HG03342 (cell line): ENCODE measurements around the gene EFNA5.
A peak's percentile ranks its signal among the peaks of the same experiment; 100 is the strongest.
"Not testable (repeated sequence)": the region's sequence is repeated elsewhere in the genome, so short reads cannot be mapped to it uniquely, and the experiment has no call there.

Experiments used
- ATAC-seq: cut with Tn5 transposase; IDR thresholded peaks from one replicate; pipeline ENCODE4 v1.9.1; 2021; ENCODE audit warnings: mild to moderate bottlenecking, moderate library complexity; ENCODE audit not compliant: unreplicated experiment

The EFNA5 gene

DNA sequence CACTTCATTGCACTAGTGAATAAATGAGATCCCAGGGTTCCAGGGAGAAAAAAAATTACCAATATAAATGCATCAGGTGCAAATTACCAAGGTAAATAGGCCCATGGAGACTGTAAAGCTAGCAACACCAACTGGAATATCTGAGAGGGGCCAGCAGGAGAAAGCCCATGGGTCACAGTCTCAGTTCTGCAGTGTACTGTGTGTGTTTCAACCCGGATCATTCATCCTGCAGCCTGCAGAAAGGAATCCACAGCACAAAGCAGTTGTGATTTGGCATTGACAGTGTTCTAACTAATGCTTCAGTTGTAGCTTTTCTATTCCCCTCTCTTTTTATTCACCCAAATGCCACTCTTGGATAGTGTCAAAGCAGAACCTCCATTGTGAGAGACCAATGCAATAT lies 171.0 kb downstream of the EFNA5 start:
- no peak for ATAC-seq

DNA sequence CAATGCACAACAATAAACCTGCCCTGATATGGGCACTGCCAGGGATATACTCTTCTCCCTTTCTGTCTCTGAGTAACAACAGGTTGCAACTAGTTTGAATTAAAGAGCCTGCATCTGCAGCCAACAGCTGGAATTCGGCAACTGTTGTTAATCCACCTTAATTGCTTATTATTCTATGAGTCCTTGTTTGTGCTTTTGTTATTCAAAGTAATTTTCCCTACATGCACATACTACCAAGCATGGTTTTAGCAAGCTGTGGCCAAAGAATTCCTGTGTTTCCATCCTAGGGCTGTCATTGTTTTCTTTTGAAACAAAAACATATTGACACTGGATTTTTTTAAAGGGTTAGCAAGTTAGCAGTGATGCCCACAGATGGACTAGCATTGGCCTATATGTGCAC lies 171.5 kb downstream of the EFNA5 start:
- no peak for ATAC-seq

DNA sequence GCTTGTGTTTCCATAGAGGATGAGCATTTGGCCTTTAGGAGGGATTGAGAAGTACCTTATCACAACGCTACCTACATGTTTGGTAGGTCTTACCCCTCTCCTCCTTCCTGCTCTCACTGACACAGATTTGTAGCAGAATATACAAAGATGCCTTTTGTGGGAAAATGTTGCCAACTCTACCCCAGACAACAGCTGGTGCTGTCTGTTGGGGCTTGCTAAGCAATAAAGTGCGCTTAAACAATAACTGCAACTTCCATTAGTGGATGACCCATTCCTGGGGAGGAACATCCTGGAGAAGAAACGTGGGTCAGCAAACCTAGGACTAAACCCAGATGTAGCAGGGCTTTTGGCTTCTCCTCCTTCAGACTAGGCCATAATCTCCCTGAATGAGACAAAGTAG lies 174.3 kb downstream of the EFNA5 start:
- ATAC-seq = no peak

DNA sequence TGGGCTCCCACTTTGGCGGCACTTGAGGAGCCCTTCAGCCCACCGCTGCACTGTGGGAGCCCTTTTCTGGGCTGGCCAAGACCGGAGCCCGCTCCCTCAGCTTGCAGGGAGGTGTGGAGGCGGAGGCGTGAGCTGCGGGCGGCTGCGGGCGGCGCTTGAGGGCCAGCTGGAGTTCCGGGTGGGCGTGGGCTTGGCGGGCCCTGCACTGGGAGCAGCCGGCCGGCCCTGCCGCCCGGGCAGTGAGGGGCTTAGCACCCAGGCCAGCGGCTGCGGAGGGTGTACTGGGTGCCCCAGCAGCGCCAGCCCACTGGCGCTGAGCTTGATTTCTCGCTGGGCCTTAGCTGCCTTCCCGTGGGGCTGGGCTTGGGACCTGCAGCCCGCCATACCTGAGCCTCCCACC lies 176.6 kb downstream of the EFNA5 start:
- not testable (repeated sequence) for ATAC-seq

DNA sequence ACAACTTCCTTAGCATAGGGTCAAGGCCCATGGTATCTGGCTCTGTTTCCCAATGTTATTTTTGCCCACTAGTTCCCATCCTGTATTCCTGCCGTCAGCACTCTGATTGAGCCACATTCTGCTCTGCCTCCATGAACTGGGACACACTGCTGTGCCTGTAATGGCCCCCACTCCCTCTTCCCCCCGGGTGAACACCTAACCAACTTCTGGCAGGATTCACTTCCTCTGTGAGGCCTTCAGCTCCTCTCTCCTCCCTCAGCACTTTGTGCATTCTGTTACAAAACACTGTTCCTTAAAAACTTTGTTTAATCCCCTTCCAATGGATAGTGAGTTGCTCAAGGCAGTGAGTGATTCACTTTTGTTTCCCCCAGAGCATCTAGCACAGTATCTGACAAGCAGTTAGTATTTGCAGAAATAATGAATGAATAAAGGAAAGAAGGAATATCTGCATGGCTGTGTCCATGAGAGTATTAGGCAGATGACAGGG lies 183.6 kb downstream of the EFNA5 start:
- ATAC-seq = no peak

DNA sequence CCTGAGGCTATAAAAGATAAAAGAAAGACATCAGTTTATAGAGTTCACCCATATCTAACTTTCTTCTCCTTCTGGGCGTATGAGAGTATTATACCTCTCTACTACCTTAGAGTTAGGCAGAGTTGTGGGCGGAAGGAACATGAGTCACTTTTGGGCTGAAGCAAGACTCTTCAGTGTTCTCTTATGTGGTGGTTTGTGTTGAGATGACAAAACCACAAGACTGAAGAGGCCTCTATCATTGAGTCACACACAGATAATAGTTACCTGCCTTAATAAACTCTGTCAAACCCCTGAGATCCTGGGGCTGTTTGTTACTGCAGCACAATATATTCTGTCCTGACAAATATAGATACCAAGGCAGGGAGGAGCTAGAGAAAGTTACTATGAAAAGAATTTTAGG lies 184.2 kb downstream of the EFNA5 start:
- peak; percentile 84 for ATAC-seq

DNA sequence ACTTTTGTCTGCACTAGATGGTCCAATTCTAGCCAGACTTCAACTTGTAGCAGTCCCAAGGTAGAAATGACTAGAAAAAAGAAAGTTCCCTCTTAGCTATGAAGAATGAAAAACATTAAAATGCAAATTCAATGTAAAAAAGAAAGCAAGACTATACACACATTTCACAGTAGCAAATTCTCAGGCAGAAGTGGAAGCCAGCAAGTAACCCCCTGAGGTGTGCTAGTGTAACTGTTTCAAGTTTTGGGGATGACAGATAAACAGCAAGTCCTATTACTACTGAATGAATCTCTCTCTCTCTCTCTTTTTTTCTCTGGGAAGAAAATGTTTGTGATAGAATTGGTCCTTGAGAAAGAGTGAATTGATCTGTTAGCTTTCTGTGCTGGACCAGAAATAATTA lies 185.6 kb downstream of the EFNA5 start:
- peak; percentile 66 for ATAC-seq

DNA sequence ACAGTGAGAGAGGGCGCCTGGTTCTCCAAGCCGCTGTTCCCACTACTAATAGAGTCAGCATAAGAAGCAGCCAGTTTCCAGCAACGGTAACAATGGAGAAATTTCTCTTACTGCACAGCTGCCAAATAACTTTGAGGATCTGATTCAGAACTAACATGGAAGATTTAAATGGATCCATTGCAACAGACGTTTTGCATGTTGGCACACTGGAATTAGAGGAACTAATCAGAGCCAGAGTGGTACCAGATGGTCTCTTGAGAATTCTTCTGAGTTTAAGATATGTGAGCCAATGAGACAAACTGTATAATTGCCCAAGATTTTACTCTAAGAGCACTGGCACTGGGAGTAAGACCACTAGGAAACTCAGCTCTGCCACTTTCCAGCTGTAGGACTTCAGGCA lies 186.5 kb downstream of the EFNA5 start:
- ATAC-seq = no peak

DNA sequence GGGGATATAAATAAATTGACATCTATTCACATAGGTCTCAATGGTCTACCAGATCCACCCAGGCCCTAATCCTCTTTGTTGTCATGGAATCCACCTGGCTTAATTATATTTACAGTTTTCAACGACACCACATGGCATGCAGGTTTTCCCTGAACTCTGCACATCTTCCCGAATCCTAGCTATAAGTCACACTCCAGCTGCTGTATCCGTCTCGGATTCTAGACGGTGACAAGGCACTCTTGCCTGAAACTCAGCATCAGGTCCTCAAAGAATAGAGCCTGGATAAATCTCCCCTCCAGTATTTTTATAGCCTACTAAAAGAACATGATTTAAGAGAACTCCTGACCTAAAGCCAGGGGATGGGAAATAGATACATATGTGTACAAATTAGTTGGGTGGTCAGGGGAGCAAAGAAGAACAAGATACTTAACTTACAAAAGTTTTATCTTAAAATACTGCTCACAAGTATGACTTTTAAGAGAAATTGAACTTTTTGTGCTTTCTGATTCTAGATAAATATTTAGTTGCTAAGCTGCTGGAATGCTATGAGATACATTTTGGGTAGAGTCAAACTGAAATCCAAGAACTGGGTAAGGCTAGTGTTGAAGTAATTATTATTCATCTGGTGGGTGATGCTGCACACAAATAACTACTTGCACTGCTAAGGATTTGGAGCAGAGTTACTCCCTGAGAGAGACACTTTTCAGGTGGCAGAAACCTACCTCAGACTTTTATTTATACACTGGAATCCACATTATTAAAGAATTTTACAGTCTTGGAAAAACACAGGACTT lies 187.3 kb downstream of the EFNA5 start:
- no peak for ATAC-seq

DNA sequence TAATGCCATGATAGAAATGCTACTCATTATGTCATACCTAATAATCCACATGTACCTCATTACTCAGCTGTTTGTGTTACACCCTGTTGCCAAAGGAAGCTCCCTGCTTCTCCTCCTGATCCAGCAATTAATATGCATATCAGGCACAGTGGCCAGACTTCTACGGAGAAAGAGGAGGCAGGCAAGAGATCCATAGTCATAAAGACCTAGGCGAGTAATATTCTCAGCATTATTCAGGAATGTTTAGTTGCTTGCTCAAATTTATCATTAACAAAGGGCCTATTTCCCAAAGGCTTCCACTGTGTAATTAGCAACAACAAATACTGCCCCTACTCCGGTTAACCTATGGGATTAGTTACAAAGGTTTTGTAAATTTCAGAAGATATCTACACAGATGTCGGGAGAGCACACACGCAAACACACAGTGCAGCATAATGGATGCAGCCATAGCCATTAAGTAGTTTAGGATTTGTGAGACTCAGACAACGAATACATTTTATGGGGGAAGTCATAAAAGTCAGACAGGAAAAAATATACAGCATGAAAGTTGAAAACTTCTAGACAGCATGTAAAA lies 192.6 kb downstream of the EFNA5 start:
- ATAC-seq = no peak

DNA sequence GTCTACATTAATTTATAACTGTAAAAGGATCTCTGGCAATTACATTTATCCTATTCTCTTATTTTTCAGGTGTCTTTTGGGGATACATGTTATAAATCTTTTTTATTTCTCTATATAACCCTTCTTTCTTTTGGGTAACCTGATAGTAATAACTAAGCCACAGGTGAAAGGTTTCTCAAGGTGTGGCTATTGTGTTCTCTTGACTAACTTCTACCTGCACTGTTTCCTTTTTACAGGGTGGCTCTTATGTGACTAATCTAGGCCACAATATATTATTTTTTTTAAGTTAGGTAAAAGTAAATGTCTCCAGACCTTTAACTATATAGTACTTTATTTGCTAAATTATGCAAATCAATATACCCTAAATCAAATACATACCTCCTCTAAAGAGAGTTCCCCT lies 193.2 kb downstream of the EFNA5 start:
- ATAC-seq = no peak

DNA sequence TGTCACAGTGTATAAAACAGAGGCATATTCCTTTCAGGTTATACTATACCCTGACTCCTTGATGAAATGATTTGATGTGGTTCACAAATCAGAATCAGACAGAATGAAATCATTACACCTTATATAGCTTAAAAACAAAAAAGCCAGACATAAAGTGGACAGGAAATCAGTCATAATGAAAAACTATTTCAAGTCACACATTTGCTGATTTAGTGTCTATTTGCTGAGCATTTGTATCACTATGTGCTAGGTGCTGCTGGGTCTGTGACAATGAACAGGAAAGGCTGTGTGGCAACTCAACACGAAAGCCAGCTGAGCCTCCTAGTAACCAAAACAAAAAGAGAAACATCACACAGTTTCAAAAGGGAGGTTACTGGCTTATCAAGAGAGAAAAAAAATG lies 194.0 kb downstream of the EFNA5 start:
- peak; percentile 88 for ATAC-seq

DNA sequence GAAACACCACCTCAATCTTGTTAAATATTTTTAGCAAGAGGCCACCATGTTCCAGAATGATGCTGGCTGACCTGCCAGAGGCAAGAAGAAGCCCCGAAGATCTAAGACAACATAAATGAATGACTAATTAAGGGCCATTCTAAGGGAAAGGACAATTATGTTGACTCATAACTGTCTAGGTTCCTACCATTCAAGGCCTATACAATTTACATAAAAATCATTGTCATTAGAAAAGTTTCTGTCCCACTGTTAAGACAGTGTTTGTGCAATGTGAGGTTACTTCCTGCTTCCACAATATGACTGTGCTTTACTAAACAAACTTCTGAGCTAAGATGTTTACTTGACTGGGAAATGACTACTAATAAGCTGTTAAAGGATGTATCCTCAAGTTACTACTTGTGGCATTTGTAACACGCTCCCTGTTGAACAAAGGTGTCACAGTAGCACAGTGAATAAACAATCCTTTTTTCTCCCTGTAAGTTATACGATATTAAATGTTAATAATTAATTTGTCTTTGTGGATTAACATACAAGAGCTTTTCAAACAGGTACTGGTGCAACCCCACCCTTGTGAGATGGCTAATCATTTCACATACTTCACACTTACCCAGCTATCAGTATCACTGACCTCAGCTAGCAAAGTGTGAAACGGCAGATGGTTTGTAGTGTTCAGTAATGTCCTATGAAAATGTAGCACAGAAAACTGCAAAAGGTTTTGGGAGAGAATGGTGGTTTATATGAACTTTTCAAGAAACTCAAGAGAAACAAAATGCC lies 195.8 kb downstream of the EFNA5 start:
- ATAC-seq = peak; percentile 56

DNA sequence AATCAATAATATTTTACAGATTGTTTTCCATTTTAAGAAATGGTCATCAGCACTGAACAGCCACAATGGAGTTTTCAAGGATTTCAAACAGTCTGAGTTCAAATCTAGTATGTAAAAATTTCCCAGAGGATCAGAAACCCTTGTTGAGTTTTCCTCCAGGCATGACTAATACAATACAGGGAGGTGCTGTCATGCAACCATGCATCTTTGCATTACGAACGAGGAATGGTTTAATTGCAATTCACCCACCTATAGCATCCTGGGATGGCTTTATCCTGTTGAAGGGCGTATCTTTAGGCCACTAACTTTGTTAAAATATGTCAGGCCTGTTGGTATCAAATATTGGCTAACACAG lies 196.4 kb downstream of the EFNA5 start:
- no peak for ATAC-seq

DNA sequence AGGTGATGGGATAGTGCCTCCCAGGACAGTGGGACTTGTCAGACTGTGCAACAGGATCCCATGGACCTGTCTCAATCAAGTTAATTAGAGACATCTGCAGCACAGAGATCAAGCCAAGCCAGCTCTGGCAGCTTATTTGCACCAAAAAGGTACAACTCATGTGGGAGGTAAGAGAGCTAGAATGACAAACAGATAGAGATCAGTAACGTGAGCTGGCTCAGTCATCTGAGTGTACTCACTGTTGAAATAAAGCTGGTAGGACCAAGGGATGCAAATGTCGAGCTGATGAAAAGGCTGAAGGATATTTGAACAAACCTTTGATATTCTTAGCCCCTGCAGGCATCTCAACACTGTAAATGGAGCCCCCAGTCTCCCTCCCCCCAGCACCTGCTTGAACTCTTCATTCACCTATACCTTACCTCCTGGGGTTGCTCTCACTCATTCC lies 198.1 kb downstream of the EFNA5 start:
- ATAC-seq = no peak

DNA sequence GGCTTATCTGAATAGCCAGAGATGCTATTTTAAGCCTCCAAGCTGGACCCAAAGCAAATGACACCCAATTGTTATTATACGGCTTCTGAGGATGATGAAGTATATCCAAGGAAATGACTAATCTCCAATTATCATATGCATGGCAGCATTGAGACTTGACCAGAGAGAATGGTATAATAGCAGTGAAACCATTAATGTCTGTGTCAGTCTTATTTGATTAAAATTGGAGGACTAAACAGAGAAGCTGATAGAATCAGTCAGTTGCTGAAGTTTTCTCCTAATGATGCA lies 200.5 kb downstream of the EFNA5 start:
- ATAC-seq = no peak

DNA sequence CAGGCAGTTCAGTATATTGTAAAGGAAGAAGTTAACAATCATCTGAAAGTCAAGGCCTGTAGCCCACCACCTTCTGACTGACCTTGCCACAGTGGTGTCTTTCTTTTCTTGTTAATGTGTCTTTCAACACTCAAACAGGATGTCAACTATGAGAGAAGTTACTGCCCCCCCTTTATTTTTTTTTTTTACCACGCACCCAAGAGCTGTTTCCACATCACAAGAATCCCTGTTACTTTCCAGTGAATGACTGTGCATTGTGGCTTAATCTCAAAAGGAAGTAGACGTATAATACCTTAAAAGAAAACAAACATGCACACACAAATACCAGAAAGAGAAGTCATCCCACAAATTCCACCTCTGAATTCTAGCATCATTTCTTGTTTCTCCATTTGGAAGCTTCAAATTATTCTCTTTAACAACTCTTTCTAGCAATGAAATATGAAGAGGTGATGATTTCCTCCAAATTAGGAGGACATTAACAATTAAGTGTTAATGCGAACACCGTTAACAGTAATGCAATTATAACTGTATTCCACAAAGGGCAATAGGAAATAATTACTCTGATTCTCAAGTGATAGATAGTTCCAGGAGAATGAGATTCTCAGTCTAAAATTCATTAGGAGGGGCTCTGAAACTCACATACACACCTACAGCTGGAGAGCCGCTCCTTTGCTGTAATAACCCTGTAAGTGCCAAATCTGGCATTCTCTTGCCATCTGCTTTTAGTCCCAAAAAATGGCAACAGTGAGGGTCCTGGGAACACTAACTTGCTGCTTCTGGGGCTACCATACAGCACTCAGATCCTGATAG lies 201.0 kb downstream of the EFNA5 start:
- no peak for ATAC-seq

DNA sequence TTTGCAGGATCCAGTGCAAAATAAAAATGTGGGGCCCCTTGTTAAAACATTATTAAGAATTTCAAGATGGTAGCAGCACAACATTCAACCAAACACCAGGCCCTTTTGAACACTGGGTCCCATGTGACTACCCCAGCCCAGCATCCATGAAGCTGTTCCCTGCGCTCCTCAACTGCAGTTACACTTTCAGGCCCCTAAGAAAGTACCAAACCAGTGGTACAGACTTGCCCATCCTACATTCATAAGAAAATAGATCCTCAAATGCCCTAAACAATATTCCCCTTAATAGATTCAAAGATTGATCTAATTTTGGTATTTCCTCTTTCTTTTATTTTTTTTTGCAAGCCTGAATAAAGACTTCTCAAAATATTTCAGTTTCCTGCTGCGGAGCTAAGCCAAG lies 201.7 kb downstream of the EFNA5 start:
- no peak for ATAC-seq

DNA sequence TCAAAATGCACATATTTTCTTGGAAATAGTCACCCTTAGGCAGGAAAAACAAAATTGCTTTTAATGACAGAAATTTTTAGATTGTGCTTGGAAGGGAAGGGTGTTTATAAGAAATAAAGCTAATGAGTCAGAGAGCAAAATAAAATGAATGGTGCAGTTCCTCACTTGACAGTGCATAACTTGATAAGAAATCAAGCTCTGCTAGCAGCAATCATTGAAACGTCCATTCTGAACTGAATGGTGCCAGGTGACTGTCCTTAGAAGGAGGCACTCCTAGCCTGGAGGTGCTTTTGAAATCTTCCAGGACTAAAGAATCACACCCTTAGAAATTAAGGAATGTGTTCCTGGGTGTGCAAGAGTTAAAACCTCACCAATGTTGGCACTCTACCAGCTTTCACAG lies 202.5 kb downstream of the EFNA5 start:
- no peak for ATAC-seq

DNA sequence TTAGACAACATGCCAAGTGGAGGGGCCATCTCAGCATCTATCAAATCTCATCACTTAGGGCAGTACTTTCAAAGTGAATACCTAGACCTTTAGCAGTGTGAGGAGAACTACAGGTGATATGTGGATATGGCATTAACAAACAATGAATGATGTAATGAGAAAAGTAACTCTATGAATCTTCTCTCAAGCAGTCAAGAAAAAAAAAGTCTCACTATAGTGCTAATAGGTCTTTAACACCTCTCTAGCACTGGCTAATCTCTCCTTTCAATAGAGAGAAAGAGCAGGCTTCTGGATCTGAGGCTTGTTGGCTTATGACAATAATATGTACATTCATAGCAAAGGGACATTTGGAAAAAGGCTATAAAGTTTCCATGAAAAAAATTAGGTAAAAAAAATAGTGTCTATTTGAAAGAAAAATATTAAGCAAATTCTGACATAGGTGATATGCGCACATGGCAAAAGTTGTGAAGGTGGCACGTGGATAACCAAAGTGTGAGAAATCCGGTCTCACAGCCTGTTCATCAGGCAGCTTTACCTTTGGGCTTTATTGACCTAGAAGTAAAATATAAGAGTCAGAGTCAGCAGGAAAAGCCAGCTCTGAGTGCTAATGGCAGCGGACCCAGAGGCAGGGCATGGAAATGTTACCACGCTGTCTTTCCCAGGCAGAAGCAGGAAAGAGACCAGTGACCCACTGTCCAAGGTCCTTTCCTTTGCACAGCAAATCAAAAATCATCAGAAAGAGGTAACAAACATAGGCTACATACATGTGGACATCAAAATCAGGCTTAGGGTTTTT lies 203.4 kb downstream of the EFNA5 start:
- ATAC-seq = no peak
